HG02759 (cell line): ENCODE results near the gene EVA1A.

Experiments
- ATAC-seq: cut with Tn5 transposase; IDR thresholded peaks from one replicate; pipeline ENCODE4 v1.9.1; 2021; ENCODE audit warnings: mild to moderate bottlenecking, moderate library complexity; ENCODE audit not compliant: unreplicated experiment

Gene EVA1A

DNA sequence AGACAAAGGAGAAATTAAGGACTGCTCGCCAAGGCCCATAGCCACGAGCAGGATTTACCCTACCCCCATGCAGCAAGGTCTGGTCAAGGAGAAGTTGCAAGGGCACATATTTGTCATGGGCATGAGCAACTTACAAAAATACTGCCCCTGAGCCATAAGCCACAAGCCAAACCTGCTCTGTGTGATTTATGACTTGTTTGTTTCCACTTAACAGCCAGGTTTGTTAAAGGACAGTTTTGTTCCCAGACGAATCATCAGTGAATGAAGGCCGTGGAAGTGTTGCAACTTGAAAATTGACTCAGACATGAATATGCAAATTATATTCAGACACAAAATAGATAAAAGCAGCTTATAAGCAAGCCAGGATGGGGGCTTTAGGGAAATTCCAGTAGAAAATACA, 31.3 kb upstream of the EVA1A start:
- ATAC-seq, result no peak

DNA sequence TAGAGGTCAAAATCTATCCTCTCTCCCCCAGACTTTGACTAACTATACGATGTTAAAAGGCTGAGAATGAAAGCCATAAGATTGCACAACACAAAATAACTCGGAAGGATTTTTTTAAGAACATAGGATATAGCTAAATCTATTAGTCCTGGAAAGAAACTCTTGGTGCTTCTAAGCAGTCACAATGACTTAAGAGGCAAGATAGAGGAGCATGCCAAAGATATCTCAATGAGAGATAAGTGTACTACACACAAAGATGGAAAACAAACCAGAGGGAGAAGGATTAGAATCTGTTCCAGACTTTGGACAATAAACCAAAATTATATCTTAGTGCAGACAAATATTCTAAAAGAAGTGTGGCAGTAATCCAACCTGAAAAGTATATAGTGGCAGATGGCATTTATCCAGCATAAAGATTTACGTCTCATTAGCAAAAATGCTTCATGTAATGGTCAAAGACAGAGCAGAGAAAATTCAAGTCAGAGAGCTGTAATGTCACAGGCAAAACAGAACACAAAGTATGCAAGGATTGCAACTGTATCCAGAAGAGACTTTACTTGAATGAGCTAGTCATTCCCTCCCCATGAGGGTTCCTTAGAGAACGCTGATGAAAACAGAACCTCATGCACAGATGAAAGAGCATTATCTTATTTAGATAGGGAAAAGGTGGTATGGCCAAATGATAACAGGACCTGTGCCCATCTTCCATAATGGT, 28.8 kb upstream of the EVA1A start:
- no peak for ATAC-seq

DNA sequence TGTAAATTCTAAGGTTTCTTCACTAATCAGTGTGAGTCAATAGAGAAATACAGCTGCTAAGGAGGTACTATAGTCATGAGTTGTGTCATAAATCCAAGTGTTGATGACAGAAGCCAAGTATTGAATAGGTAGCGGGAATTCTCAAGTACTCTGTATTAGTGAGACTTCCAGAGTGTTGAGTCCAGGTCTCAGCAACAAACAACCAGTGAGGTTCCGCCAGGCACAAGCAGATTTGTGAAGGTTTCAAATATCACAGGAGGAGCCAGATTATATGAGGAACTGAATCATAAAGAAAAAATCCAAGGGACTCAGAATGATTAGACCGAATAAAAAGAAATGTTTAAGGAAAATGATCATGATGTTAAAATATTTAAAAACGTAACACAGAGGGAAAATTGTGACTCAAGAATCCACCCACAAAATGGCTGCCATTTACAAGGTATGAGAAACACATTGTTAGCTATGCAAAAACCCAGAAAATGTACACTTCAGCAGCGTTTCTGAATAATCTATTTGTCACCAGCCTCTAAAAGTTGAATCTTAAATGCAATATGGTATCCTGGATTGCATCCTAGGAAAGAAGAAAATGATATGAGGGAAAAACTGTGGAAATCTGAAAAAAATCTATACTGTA, 27.3 kb upstream of the EVA1A start:
- no peak for ATAC-seq

DNA sequence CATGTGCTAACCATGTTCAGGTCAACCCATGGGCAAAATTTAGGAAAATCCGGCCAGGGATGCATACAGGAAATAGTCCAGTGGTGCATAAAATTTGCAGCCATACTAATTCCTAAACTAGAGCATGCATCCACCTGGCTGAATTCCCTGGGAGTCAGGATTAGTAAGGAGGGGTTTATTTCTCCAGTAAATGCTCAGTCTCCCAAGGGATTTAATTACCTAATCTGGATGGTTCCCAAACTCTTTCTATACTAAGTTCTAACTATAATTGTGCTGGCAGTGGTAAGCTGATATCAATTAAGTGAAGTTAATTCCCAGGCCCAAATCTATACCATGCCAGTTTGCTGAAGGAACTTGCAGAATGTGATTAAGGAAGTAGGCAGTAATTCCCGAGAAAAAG, 26.2 kb upstream of the EVA1A start:
- no peak for ATAC-seq

DNA sequence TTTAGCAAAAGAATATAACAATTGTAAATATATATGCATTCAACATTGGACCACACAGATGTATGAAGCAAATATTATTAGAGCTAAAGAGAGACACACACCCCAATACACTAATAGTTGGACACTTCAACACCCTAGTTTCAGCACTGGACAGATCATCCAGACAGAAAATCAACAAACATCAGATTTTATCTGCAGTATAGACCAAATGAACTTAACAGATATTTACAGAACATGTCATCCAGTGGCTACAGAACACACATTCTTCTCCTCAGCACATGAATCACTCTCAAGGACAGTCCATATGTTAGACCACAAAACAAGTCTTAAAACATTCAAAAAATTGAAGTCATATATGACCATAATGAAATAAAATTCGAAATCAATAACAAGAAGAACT, 22.1 kb upstream of the EVA1A start:
- ATAC-seq, result no peak

DNA sequence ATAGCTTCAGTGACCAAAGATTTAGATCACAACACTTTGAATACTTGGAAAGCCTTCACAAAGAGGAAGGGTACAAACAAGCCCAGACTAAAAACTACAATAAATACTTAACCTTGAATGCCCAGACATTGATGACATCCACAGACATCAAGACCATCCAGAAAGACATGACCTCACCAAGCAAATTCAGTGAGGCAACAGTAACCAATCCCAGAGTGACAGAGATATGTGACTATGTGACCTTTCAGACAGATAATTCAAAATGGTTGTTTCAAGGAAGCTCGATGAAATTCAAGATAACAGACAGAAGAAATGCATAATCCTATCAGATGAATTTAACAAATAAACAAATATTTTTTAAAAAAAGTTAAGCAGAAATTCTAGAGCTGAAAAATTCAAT, 19.9 kb upstream of the EVA1A start:
- ATAC-seq, result no peak

DNA sequence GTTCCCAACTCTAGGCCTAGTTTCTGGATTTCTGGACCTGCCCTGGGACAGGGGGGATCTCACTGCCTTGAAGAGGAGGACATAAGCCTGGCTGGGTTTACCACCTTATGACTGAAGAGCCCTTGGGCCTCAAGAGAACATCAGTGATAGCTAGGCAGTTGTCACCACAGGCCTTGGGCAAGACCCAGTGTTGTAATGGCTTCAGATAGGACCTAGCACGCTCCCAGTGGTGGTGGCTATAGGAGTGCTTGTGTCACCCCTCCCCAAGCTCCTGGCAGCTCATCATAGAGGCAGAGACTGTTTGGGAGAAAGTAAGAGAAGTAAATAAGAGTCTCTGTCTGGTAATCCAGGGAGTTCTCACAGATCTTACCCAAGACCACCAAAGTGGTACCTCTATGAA, 19.4 kb upstream of the EVA1A start:
- no peak for ATAC-seq

DNA sequence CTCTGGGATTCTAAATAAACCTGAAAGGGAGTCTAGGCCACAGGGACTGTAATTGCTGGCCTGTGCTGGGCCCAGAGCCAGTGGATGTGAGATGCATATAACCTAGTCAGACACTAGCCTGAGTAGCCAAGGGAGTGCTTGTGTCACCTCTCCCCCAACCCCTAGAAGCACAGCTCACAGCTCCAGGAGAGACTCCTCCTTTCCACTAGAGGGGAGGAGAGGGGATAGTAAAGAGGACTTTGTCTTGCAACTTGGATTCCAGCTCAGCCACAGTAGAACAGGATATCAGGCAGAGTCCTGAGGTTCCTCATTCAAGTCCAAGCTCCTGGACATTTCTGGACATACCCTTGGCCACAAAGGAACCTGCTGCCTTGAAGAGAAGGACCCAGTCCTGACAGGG, 18.4 kb upstream of the EVA1A start:
- no peak for ATAC-seq

DNA sequence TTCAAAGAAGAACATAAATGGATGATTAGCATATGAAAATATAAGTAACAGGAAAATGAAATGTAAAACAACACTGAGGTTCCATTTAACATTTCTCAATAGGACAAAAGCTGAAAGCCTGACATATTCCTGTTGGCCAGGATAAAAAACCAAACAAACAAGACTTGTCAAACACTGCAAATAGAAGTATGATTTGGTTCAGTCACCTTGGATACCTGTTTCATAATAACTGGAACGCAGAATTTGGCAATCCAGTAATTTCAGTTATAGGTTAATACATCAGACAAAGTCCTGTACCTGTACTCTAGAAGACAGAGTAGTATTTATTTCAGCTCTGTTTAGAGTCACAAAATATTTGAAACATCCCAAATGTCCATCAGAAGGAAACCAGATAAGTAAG, 16.5 kb upstream of the EVA1A start:
- ATAC-seq, result no peak

DNA sequence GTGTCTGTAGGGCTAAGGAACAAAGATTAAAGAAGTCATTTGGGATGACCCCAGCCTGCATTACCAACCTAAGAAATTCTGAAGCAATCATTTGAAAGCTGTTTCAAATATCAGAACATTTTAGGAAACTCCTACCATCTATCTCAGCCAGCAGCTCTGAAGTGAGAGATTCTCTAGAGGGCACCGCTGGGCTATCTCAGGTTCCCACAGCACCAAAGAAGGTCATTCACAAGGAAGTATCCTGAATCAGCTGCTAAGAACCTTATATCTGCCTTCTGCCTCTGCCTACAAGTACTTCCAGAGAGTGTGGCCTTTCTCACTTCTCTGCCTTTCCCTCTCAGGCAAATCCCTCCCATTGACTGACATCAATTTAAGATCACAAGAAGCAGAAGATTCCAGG, 13.4 kb upstream of the EVA1A start:
- ATAC-seq, result no peak

DNA sequence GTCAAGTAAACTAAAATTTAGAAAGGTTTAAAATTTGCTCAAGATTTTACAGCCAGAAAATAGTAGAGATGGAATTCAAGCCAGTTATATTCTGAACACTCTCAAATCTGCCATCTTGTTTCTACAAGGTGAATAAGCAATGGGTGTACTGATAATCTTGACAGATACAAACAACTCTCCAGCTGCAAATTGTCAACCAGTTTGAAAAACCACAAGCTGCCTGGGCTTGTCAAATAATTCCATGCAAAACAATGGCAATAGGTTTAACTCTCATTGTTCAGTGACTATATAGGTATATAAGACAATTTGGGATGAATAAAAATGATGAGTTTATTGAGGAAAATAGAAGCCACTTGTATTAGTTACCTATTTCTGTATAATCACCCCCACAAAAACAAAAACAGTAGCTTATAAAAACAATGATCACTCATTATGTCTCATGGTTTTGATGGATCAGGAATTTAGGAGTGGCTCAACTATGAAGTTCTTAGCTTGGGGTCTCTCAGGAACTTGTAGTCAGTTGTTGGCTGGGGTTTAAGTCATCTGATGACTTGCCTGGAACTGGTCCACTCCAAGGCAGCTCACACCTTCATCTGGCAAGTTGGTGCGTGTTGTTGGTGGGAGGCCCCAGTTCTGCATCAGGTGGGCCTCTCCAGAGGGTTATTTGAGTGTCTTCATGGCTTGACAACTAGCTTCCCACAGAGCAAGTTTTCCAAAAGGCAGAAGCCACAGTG, 12.6 kb upstream of the EVA1A start:
- no peak for ATAC-seq

DNA sequence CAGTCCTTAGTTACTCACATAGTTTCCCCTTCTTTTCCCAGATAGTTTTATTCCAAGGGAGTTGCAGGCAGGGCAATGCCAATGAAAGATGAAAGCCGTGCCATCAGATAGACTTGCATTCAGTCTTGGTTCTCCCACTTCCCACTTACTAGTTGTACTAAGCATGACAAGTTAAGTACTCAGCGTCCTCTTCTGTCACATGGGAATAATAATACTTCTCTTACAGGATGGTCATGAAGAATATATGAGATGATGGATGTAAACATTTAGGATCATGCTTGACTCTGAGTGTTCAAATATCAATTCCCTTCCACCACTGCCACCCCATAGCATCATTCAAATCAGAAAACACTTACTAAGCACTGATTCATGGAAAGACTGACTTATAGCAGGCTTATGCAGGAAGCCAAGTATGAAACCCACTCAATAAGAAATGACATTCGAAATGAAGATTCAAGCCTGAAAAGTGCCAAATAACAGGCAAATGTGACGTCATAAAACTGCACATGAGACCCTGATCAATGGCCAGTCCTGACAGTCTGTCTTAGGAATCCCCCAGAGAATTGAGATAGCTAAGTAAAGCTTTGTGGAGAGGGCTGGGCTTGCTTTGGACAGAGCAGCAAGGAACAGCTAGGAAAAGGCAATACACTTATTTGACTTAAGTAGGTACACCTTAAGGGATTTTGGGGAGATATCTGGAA, 11.1 kb upstream of the EVA1A start:
- no peak for ATAC-seq

DNA sequence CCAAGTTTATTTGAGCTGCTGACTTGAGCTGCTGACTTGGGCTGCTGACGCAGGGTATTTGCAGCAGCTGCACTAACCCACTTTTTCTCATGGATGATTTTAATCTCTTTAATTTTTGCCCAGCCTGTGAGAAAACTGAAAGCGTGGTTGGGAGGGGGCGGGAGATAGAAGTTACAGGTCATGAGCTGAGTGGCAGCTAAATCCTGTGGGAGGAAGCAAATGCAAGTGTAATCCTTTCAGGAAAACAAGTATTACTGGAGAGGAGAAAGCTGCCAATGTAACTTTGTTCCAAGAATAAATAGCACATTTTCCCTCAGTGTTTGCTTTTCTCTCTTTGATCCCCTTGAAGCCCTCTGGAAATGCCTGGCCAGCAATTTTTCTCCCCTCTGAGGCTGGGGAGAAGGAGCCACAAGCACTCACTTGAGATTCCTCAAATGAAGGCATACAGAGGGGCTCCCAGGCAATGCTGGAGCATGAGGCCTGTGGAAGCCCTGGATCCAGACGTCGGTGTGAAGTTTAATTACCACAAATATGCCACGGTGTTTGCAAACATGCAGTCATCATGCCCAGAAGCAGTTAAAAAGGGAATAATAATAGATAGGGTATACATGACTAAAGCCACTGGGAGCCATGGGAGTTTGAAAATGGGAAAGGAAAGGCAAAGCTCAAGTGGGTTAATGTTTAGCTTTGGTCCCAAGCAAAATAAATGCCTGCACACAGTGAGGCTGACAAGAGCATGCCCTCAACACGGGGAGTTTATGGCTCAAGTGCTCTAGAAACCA, 10.4 kb upstream of the EVA1A start:
- no peak for ATAC-seq

DNA sequence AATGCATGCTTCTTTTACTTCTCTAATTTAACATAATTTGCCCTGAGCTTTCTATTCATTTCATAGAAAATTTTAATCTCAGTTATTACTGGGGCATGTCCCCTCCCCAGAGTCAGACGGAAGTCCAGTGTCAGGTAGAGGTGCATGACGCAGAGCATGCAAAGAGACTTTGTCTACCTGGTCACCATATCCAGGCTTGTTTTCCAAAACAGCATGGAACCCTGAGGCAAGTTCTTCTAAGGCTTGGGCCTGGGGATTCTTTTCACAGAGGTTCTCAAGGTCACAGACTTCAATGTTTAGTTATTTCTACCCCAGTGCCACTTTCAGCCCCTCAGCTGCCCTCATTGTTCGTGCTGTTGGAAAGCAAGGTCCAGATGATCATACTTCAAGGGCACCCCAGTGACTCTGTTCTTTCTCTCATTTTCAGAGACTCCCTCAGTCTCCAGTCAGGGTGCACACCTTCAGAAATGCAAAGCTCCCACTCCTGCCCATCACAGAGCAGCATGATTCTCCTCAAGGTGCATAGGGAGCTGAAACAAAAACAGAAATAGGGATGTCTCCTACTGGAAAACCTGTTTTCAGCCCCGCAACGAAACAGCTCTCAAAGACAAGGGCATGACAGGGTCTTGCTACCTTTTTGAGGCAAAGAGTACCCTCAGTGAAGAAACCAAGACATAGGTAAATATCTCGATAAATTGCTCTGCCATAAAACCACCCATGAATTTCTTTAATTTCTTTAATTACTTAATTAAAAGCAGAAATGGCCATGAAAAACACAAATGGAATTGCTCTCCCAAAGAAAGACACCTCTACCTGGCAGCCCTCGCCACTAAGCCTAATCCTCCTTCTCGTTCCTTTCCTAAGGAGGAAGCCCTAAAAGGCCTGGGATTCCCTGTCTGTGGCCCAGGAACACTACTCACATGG, 9.5 kb upstream of the EVA1A start:
- no peak for ATAC-seq

DNA sequence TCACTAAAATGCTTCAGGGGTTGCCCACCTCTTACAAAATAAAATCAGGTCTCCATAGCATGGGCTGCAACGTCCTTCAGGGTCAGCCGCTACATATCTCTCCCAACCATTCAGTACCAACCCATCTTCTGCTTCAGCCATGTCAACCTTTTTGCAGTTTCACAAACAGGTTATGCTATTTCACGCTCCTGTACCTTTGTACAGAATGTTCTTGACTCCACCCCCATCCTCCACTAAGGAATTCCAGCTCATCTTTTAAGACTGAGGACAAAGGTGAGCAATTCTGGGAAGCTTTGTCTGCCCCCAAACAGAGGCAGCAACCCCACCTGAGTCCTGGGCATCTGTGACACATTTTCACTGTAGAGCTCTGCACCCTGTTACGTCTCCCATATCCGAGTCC, 8.8 kb upstream of the EVA1A start:
- ATAC-seq, result no peak

DNA sequence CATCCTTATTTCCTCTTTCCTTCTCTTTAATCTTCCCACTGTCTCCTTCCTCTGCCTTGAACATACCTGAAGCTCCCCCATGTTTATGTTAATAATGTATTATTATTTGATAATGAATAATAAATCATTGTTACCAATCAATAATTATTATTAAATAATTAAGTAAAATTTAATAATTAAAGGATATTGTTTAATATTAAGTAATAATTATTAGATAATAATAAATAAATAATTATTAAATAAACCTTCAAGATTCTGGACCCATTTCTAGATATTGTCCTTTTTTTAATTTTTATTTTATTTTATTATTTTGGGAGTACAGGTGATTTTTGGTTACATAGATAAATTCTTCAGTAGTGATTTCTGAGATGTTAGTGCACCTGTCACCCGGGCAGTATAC, 7.4 kb upstream of the EVA1A start:
- no peak for ATAC-seq

DNA sequence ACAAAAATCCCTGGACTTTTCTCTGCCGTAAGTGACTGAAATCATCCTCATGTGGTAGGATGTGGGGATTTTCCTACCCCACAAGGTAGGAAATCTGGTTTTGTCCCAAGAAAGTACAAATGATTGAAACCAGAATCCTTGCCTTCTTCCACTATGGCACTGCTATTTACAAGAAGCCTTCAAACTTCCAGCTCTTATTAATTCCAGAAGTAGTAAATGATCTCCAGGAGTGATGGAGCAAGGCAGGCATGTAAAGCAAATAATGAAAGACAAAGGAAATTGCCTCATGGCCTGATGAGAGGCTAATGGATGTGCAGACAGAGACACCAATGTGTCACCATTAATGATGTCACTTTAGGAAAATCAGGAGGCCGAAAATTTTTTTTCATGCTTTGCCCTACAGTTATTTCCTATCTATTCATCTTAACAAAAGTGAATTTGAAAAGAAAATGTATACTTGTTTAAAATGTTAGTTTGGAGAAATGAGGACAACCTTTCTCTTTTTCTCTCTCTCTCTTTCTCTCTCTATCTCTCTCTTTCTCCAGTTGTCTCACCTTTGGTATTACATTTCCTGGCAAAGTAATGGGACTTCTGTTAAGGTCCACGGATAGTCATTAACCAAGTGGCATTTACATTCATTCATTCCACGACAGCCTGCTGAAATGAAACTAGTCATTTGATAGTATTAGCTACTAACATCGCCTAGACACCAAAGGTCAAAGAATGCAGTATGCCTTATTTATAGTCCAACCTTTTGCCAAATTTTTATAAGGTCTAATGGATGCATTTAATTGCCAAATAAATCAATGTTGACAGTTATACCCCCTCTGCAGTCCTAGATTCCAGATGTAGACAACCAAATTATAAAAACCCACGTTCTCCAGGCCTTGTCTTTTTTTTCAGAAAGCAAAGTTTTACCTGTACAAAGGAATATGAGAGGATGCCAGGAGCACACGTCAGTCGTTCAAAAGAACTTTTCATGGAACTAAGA, 5.0 kb upstream of the EVA1A start:
- ATAC-seq, result no peak

DNA sequence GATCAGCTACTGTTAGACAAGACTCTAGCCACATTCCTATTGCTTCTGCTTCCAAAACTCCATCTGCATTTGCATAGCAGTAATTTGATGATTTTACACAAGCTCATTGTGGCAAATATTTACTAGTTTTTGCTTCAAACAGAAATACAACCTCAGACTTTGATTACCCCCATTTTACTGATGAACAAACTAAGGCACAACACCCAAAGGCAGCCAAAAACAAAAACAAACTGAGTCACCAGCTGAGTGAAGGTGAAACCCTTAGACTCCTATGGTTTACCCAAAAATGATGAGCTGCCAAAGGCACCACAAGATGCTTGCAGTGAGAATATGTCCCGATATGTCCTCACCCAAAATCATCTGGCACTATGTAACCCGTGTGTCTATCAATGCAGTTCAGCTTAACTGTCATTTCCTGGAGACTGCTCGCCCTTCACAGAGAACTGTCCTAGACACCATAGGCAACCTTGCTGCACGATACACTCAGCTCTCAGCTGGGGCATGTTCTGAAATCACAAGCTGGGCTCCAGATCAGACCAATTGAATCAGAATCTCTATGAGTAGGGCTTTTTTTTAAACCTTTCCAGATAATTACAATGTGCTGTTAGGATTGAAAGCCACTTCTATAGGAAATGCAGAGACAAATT, 4.1 kb upstream of the EVA1A start:
- no peak for ATAC-seq
